ENCODE measurements around the gene CFAP210.

- TF ChIP-seq CTCF (IDR thresholded peaks at IDR 0.05) (no peak), POLR2A (IDR thresholded peaks at IDR 0.05; ENCODE audit: low read depth) (no peak)
Observed at GRCh38 chr2:169709331-169709730, 15.1 kb upstream of the CFAP210 start.

All from esophagus muscularis mucosa (tissue), 3 donors.